8988T (cell line): Measurements from ENCODE around the gene KDM4E.

Experiments
- DNase-seq: peaks from one replicate; pipeline ENCODE4 v3.0.0; 2011

Gene KDM4E

DNA sequence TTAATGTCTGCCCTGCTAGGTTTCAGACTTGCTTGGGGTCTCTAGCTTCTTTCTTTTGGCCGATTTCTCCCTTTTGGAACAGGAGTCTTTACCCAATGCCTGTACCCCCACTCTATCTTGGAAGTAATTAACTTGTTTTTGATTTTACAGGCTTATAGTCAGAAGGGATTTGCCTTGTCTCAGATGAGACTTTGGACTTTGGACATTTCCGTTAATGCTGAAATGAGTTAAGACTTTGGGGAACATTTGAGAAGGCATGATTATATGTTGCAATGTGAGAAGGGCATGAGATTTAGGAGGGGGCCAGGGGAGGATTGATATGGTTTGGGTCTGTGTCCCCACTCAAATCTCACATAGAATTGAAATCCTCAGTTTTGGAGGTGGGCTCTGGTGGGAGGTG is 29.3 kb downstream of the KDM4E start:
- DNase-seq = no peak

DNA sequence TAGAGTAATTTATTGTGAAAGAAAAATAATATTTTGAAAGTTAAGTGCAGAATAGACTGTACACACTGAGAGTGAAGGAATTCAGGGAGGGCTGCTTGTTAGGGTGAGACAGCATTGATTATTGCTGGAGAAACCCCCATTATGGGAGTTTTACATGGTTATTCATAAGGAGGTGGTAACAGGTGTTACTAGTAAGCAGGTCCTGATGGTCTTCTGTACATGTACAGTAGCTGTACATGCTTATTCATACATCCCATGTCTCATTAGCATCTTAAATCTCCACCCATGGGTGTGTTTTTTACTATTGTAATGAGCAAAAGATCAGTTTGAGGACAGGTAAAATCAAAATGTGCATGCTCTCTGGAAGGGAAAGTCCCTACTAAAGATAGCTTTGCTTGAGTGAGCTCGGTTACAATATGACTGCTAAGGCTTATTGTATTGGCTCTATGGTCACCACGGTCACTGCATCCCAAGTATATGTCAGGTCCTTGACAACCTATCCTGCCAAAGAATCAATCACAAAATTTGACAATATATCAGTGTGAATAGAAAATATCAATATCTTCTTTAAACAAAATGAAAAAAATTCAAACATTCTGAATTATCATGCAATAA is 30.3 kb downstream of the KDM4E start:
- DNase-seq = no peak

DNA sequence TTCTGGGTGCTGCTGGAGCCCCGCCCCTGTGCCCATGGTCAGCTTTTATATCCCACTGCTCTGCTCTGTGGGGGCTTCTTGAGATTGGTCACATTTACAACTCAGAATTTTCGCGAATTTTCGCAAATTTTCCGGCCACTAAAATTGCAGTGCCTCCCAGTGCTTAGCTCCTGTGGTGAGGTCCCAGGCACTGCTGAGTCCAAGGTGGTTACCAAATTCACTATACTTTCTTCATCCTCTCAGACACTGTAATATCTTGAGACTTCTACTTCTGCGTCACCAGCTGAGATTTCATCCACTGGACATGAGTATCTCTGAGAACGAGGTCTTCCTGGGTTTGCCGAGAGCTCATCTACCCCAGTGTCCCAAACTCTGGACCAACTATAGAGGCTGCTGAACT is 32.9 kb downstream of the KDM4E start:
- no peak for DNase-seq

DNA sequence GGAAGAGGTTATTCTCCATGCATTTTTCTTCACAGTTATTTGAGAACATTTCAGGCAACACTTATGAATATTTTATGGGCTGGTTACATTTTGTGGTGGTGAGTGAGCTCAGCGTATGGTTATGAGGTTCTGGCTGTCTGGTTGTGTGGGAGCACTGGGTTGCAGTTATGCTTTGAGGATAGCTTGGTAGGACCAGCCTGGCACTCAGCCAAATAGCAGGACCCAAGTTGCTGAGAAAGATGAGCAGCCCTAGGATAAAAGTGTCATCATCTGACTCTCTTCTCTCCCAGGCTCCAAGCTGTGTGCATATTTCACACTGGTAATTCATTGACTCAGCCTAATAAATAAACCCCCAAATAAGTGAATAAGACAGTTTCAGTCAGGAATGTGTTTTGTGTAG is 33.6 kb downstream of the KDM4E start:
- no peak for DNase-seq

DNA sequence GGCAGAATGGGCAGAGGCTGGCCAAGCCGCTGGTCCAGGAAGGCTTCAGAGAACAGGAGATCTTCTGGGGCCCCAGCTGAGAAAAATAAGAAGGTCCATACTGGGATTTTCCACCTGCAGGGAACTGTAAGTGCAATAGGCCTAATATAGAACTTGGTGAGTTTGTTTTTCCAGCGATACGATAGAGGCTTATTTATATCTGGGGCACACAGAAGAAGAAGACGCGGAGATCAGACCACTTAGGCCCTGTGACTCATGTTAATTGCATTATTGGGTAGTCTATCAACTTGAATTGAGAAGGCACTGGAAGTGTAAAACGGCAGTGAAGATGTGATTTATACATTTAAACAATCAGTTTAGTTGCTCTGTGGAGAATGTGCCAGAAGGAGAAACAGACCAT is 34.0 kb downstream of the KDM4E start:
- DNase-seq = no peak

DNA sequence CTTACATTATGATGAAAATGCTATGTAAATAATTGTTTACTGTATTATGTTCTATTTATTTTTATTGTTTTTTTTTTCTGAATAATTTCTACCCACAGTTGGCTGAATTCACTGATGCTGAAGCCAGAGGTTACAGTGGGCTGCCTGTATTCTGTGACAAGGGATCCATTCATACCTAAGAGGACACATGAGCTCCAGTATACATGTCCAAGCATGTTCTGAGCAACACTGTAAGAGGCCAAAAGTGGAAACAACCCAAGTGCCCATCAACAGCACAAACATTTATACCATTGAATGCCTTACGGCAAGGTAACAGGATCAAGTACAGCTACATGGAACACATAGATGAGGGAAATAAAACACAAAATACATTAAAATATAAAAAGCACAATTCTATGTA is 40.3 kb downstream of the KDM4E start:
- DNase-seq = no peak

DNA sequence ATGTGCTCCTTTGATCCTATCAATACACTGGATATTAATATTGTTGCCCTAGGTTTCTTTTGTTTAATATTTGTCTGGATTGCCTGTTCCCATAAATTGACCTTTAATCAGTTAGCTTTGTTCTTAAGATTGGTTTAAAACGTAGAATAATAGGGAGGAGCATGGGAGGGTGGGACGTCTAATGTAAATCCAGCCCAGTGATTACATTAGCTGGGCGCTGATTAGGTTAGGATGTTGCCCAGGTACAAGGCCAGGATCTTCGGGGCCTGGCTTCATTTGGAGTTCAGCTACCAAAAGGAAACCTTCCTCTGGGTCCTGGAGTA is 41.6 kb downstream of the KDM4E start, which contains the start of gene SRSF8:
SRSF8 (plus strand) TSS at position 204 of the 323 bp plus-strand sequence. CDS start 308 bp downstream, outside the sequence.
- DNase-seq = no peak

DNA sequence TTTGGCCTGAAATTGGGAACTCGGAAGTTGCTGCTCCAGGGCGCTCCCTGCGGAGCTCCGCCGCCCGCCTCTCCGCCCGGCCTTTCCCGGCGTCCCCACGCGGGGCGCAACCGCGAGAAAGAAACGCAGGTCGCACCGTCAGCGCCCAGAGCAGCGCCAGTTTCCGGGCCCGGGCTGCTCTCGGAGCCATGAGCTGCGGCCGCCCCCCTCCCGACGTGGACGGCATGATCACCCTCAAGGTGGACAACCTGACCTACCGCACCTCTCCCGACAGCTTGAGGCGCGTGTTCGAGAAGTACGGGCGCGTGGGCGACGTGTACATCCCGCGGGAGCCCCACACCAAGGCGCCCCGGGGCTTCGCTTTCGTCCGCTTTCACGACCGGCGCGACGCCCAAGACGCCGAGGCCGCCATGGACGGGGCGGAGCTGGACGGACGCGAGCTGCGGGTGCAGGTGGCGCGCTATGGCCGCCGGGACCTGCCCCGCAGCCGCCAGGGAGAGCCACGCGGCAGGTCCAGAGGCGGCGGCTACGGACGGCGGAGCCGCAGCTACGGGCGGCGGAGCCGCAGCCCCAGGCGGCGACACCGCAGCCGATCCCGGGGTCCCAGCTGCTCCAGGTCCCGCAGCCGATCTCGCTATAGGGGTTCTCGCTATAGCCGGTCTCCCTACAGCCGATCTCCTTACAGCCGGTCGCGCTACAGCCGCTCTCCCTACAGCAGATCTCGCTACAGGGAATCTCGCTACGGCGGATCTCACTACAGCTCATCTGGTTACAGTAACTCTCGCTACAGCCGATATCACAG is 42.2 kb downstream of the KDM4E start:
- no peak for DNase-seq

DNA sequence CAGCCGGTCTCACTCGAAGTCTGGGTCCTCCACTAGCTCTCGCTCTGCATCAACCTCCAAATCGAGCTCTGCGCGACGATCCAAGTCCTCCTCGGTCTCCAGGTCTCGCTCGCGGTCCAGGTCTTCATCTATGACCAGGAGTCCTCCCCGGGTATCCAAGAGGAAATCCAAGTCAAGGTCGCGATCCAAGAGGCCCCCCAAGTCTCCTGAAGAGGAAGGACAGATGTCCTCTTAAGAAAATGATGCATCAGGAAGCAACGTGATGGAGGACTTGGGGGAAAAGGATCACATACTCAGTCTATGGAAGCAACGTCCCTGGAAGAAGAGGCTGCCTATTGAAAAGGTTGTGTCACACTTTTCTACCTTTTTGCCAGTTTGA is 42.8 kb downstream of the KDM4E start:
- no peak for DNase-seq

DNA sequence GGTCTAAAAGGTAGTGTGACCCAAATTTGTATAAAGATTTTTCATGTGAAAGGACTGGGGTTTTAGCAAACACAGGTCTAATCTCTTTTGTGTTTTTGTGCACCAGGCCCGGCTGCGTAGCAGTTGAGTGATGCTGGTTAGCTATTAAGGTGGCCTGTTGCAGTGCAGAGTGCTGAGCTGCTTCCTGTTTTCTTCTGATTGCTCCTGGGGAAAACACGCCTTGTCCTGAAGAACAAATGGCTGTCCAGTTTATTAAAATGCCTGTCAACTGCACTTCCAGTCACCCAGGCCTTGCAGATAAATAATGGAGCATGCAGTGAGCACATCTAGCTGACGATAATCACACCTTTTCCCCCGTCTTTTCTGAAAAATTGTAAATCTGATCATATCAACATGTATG is 43.5 kb downstream of the KDM4E start:
- DNase-seq = no peak

DNA sequence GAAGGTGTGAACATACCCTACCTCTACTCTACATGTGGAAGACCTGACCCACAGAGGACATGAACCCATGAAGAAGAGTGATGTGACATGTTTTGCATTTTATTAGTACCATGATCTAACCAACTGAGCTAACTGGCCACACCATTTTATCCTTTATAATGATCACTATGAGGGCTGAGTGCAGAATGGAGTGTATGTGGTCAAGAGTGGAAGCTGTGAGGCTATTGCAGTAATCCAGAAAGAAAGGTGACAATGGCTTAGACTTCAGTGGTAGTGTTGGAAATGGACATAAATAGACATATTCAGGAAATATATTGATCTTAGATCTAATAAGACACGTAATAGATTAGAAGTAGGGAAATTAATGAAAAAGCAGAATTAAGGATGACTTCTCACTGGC is 45.4 kb downstream of the KDM4E start:
- DNase-seq = no peak

DNA sequence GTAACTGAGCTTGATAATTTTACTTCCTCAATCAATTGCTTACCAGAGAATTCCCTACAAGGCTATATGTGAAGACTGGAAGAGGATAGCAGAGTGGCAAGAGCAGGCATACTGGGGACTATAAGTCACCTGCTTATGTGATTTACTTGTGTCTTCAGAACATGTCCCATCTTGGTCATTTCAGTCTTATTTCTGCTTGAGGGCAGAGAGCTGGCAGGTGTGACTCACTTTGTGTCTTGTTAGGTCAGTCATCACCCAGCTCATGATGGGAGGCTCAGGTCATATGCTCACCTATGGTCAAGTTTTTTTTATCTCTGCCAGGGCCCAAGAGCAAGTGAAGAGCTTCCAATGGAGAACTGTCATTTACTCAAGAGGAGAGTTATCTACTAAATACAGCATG is 47.9 kb downstream of the KDM4E start:
- DNase-seq = no peak

DNA sequence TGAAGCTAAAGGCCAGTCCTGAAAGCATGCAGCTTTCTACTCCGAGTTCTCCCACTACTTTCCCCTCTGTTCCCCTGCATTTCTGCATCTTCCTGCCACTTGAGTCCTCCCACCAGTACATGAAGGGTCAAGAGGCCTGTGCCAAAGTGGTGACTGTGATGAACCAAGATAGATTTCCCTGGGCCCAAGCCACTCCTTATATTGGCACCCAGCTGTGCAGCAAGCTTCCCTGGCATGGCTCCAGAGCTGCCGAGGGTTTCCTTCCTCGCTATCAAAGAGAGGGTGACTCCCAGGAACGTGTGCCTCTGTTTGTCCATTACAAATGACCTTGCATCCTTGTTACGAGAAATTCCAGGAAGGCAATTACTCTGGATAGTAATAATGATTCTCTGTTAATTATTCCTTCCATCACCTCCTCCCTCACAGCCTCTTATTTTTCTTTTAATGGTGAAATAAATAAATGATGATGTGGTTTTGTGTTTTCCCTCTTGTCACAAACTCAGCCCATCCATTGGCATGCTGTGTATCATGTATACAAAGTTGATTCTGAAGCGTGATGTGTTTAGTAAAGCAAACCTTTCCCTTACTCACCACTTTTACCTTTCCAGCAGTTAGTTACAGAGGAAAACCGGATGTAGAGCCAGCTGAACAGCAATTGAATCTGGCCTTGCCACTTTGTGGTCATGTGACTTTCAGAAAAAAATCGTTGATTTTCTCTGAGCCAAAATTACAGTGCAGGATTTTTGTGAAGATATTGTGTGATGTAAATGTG is 49.9 kb downstream of the KDM4E start:
- DNase-seq = no peak

DNA sequence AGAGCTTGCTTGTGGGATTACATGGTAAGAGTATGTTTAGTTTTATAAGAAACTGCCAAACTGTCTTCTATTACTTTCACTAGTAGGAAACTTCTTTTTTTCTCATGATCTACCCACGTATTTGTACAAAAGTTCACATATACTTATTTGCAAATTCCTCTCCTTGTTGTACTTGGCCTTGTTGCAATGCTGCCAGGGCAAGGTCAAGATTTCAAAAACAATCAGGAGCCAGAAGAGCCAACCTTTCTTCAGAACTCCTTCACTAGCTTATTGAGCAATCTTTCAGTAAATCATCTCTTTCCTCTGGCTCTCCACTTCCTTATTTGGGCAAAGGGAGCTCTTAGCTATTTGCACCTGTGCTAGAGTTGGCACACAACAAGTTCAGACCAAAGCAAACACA is 51.4 kb downstream of the KDM4E start:
- DNase-seq = no peak

DNA sequence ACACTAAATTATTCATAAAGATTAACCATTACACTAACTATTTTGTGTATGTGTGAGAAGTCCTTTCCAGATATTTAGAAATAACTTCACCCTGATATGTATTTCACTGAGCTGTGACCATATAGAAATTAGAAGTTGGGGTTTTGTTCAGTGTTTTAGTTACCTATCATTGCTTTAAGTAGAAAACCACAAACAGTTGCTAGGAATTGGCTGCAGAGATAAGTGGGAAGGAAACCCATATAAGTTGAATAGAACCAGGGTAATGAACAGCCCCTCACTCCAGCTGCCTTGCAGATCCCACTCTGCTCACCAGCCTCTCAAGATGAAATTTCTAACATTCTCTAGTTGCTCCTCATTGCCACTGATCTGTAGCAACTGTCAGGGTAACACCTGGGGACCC is 51.9 kb downstream of the KDM4E start:
- DNase-seq = no peak
